Bronchial epithelial cell (primary cell): ENCODE results near the gene WDR83. TPM values are rescaled to one million over a fixed set of nuclear protein-coding genes. Genes with fewer than 3 reads are reported as not detected.

Source experiments
- DNase-seq: peaks from one replicate; pipeline ENCODE4 v3.0.0-alpha.2; 2010; ENCODE audit warnings: low read depth
- FAIRE-seq: peaks from 2 replicates; lab custom pipeline; 2011; peaks lifted over from hg19 to GRCh38; lab: Jason Lieb, UNC
- H3K27me3 ChIP-seq: 2 replicates; pipeline ENCODE4 v1.5.1; 2011; ENCODE audit warnings: low read length; ENCODE audit not compliant: control insufficient read depth, insufficient read depth
- H3K36me3 ChIP-seq: 2 replicates; pipeline ENCODE4 v1.5.1; 2011; ENCODE audit warnings: low read length; ENCODE audit not compliant: control insufficient read depth, insufficient read depth
- H3K4me3 ChIP-seq: 2 replicates; pipeline ENCODE4 v1.5.1; 2011; ENCODE audit warnings: mild to moderate bottlenecking, low read depth, low read length, control low read depth
- total RNA-seq: library from RNA; depleted of rRNA; stranded (reverse); fragments of >200 nt; gene quantifications from 2 replicates; pipeline ENCODE4 v1.2.1, GENCODE V29; 2014
- TF ChIP-seq, protein P1 (sequence below): IDR thresholded peaks from 2 replicates; pipeline ENCODE4 v1.5.1; 2011; ENCODE audit warnings: mild to moderate bottlenecking, moderate library complexity, low read length, control low read depth, inconsistent platforms; ENCODE audit not compliant: insufficient read depth, severe bottlenecking

Gene WDR83
- total RNA-seq, 1 donor from 2014 or later: 21.1 TPM

DNA sequence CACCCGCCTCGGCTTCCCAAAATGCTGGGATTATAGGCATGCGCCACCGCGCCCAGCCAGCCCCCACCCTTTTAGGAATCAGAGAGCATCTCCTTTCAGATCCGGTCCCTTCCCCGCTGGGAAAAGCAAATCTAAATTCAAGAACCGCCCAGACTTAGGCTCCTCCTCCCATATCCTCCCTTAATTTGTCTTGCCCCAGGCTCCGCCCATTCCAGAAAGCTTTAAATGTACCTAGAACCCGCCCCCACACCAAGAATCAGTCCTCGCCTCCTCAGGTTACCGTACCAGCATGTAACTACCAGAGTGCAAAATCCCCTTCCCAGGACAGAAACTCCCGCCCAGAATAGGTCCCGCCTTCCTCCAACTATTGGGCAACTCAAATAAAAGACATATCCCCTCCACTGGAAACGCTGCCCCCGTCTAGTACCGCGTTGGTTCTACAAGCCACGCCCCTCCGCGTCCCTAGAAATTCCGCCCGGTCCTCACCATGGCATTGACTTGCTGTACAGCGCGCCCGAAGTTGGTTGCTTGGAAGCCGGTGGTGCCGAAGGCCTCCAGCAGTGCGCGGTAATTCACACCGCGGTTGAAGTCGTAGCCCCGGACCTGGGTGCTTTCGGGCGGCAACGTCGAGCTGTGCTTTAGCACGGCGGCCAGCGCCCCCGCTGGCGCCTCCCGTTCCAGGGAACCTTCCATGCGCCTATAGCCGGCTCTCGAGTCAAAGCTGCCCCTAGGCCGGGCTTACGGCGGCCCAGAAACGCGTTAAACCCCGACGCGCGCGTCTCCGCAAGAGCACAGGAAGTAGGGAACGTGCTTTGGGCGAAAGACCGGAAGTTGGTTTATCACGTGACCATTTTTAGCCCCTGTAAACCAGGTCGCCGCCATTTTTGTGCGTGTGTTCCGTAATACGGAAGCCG, 14.7 kb downstream of the WDR83 start, which contains the start of gene DHPS:
Gene DHPS, minus strand, starts transcription at position 807 of the 914 bp plus-strand sequence. Its CDS starts 114 bp downstream, at position 693.
- no peak for FAIRE-seq

DNA sequence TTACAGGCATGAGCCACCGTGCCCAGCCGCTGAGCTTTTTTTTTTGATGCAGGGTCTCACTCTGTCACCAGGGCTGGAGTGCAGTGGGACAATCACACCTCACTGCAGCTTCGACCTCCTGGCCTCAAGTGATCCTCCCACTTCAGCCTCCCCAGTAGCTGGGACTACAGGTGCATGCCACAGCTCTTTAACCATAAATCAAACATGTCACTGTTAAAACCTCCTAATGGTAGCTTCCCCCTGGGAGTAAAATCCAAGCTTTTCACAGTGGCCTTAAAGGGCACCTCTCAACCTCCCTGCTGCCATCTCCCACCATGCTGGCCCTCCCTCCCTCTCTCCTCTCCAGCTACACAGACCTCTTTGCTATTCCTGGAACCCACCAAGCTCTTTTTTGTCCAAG, 19.2 kb downstream of the WDR83 start:
- Histone ChIP-seq H3K27me3 (no peaks in the 10 kb centered on the region), H3K36me3 (peaks cover 14% of the 10 kb centered on the region), H3K4me3 (no peak overlapping the region)
- DNase-seq (no peak), FAIRE-seq (no peak)
- TF ChIP-seq, protein P1, sequence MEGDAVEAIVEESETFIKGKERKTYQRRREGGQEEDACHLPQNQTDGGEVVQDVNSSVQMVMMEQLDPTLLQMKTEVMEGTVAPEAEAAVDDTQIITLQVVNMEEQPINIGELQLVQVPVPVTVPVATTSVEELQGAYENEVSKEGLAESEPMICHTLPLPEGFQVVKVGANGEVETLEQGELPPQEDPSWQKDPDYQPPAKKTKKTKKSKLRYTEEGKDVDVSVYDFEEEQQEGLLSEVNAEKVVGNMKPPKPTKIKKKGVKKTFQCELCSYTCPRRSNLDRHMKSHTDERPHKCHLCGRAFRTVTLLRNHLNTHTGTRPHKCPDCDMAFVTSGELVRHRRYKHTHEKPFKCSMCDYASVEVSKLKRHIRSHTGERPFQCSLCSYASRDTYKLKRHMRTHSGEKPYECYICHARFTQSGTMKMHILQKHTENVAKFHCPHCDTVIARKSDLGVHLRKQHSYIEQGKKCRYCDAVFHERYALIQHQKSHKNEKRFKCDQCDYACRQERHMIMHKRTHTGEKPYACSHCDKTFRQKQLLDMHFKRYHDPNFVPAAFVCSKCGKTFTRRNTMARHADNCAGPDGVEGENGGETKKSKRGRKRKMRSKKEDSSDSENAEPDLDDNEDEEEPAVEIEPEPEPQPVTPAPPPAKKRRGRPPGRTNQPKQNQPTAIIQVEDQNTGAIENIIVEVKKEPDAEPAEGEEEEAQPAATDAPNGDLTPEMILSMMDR: no peak

More for the DNA sequence above, 14.7 kb downstream of the WDR83 start, which contains the start of gene DHPS:
- Histone ChIP-seq H3K36me3 (peaks cover 11% of the 10 kb centered on the region), H3K27me3 (no peaks in the 10 kb centered on the region), H3K4me3 (peak within 1 kb of the TSS; percentile 65)
- DNase-seq: peak; percentile 94
- TF ChIP-seq, protein P1: peak; percentile 7

DNA sequence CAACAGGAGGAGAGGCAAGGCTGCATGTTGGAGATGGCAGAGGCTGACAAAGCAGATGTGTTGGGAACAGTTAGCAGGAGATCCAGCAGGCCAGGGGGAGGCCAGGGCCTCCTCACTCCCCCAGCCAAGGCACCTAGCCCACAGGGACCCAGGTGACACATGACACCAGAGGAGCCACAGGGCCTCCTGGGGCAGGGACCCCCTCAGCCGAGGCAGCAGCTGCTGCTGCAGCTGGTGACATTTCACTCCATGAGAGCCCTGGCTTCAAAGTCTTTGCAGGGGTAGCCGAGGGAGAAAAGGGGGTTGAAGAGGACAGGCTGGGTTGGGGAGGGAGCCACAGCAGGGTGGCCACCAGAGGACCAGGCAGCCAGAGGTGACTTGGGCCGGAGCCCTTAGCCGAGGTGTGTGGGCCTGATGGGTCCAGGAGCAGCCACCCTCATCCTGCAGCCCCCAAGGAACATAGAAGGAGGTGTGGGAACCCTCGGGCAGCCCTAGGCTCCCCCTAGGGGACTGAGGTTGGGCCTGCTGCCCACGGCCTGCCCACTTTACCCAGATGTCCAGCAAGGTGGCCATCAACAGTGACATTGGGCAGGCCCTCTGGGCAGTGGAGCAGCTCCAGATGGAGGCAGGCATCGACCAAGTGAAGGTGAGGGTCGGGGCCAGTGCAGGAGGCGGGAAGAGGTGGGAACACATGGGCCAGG, 21.0 kb downstream of the WDR83 start, which contains the start of gene GNG14:
Gene GNG14, plus strand, starts transcription at position 503 of the 701 bp plus-strand sequence. Its CDS starts 51 bp downstream, at position 554.
- peaks cover 14% of the 10 kb centered on the region for H3K36me3 ChIP-seq
- no peaks in the 10 kb centered on the region for H3K27me3 ChIP-seq
- FAIRE-seq (no peak), DNase-seq (no peak)
- TF ChIP-seq, protein P1: no peak
- H3K4me3 ChIP-seq: no peak within 1 kb of the TSS

DNA sequence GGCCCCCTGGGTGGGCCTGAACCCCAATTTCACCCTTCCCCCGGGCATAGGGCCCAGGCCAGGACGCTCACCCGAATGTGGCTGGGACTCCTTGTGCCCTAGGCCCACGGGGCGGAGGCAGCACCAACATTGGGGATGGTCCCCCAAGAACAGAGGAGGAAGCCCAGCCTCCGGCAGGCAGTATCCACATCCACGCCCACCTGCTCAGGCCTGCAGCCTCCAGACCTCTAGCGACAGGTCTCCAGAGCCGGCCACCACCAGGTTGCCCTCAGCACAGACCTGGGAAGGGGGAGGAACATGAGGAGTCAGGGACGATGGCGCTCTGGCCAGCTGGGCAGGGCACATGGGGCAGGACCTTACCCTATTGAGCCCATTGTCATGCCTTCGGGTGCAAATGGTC, 22.4 kb downstream of the WDR83 start:
- FAIRE-seq: no peak
- TF ChIP-seq, protein P1: no peak
- peaks cover 15% of the 10 kb centered on the region for H3K36me3 ChIP-seq

DNA sequence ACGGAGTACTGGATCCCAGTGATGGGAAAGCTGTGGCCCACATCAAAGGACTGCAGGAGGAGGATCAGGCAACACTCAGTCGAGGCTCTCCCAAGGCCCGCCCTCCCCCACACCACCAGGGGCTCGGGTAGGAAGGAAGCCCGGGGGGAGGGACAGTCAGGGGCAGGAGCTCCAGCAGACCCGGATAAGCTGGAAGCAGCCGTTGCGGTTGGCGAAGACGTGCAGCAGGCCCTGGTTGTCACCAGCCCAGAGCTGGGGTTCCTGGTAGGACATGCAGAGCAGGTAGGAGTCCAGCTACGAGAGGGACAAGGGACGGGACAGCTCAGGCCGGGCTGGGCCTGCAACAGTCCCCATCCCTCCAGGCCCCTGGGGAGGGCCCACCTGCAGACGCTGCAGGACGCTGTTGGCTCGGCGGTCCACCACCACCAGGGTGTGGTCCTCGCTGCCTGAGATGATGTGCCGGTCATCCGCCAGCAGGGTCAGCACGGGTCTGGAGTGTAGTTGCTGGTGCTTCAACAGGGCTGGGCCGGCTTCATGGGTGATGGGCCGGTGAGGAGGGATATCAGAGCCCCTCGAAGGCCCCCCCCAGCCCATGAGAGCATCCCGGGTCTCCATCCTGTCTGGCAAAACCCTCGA, 23.1 kb downstream of the WDR83 start:
- H3K4me3 ChIP-seq: no peak overlapping the region
- peaks cover 15% of the 10 kb centered on the region for H3K36me3 ChIP-seq
- DNase-seq (no peak), FAIRE-seq (no peak)
- TF ChIP-seq, protein P1: no peak
- H3K27me3 ChIP-seq: no peaks in the 10 kb centered on the region

More for the DNA sequence above, 22.4 kb downstream of the WDR83 start:
- Histone ChIP-seq H3K4me3 (no peak overlapping the region), H3K27me3 (no peaks in the 10 kb centered on the region)
- no peak for DNase-seq
